A673 (cell line): ENCODE data around the gene MICALL1. TPM values are rescaled to one million over a fixed set of nuclear protein-coding genes. Genes with fewer than 3 reads are reported as not detected.

ENCODE experiments used
- BruUV-seq: library from RNA; stranded (reverse); fragments of 400-500 nt; replicated peaks from 2 replicates; lab custom pipeline; 2021; lab: Mats Ljungman, UMichigan
- CTCF ChIA-PET: fragments of 300-600 bp; sonication (Branson Sonifier 250); formaldehyde crosslinking; loops from one replicate; lab custom pipeline; 2022; ENCODE audit warnings: antibody characterized with exemption; lab: Charles Lee
- POLR2A ChIA-PET: fragments of 300-600 bp; sonication (Branson Sonifier 250); formaldehyde crosslinking; loops from one replicate; lab custom pipeline; 2022; ENCODE audit warnings: antibody characterized with exemption; ENCODE audit not compliant: low non-redundant PET; lab: Charles Lee
- DNase-seq: peaks from one replicate; pipeline ENCODE4 v3.0.0-alpha.2; 2015; ENCODE audit warnings: low spot score
- H3K27ac ChIP-seq: fragments of 200-600 bp; sonication (generic); 2 replicates; pipeline ENCODE4 v1.5.1; 2016; ENCODE audit warnings: mixed run types, low read depth, mild to moderate bottlenecking, mixed read lengths, antibody characterized with exemption, low read length; ENCODE audit not compliant: poor library complexity, severe bottlenecking
- H3K27me3 ChIP-seq: fragments of 200-600 bp; sonication (generic); replicated peaks from 2 replicates; pipeline ENCODE4 v1.6.1; 2017; ENCODE audit warnings: mixed run types, low read depth, mild to moderate bottlenecking, mixed read lengths, antibody characterized with exemption, low read length; ENCODE audit not compliant: insufficient read depth, poor library complexity
- H3K36me3 ChIP-seq: fragments of 200-600 bp; sonication (generic); 2 replicates; pipeline ENCODE4 v1.6.1; 2016; ENCODE audit warnings: mixed run types, mild to moderate bottlenecking, mixed read lengths, antibody characterized with exemption, low read length; ENCODE audit not compliant: insufficient read depth, poor library complexity, severe bottlenecking
- H3K4me1 ChIP-seq: fragments of 200-600 bp; sonication (generic); 2 replicates; pipeline ENCODE4 v1.6.1; 2017; ENCODE audit warnings: mixed run types, mild to moderate bottlenecking, mixed read lengths, antibody characterized with exemption, low read length; ENCODE audit not compliant: insufficient read depth, poor library complexity, severe bottlenecking
- H3K4me3 ChIP-seq: fragments of 200-600 bp; sonication (generic); 2 replicates; pipeline ENCODE4 v1.5.1; 2016; ENCODE audit warnings: low read depth, mixed run types, mild to moderate bottlenecking, mixed read lengths, low read length; ENCODE audit not compliant: poor library complexity, severe bottlenecking
- H3K9me3 ChIP-seq: fragments of 200-600 bp; sonication (generic); 2 replicates; pipeline ENCODE4 v1.6.1; 2016; ENCODE audit warnings: mixed run types, low read depth, mild to moderate bottlenecking, mixed read lengths, antibody characterized with exemption, low read length; ENCODE audit not compliant: poor library complexity, severe bottlenecking
- EZH2 ChIP-seq: fragments of 200-600 bp; sonication (generic); IDR thresholded peaks from 2 replicates; pipeline ENCODE4 v1.6.1; 2017; ENCODE audit warnings: borderline replicate concordance, low read depth, mild to moderate bottlenecking, mixed read lengths, antibody characterized with exemption, low read length; ENCODE audit not compliant: poor library complexity, severe bottlenecking
- intact Hi-C: fragments of 100-400 bp; cut with micrococcal nuclease; formaldehyde crosslinking; loops from one replicate; pipeline ENCODE4 v1.10.0; 2022; ENCODE audit not compliant: unreplicated experiment
- total RNA-seq: library from RNA; stranded (reverse); gene quantifications from 2 replicates; pipeline ENCODE4 v1.2.3, GENCODE V29; 2021
- TF ChIP-seq, protein P1 (sequence below): fragments of 300-800, 200-600 bp; sonication (generic); conservative IDR thresholded peaks from 2 replicates; pipeline ENCODE4 v1.5.1; 2017; ENCODE audit warnings: low read depth, mild to moderate bottlenecking, antibody characterized with exemption, low read length, moderate library complexity, mixed read lengths

Gene MICALL1
- total RNA-seq, 1 experiment from 2014 or later: 33.0 TPM

DNA sequence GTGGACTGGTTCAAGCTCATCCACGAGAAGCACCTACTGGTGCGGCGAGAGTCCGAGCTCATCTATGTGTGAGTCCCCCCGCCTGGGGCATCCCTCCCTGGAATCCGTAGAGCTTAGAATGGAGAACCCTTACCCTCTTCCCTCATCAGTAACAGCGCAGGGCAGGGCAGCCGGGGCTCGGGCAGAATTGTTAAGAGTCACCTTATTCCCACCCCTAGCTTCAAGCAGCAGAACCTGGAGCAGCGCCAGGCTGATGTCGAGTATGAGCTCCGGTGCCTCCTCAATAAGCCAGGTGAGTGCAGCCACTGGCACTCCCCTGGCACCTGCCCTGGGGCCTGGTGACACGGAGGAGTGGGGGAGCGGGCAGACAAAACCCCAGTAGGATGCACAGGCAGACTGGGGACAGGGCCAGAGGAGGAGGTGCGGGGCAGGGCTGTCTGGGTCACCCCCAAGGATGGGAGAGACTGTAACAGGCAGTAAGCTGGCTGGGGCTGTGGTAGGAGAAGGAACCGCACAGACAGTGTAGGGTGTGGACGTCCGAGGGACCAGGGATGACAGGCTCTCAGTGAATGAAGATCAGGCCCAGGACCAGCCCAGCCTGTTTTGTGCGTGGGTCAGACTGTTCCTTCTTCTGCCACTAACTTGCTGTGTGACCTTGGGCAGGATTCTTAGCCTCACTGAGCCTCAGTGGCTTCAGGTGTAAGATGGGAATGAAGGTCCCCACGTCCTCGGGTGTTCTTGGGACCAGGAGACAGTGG is 26.9 kb downstream of the MICALL1 start:
- Histone ChIP-seq H3K27ac (peak overlapping the region; percentile 36), H3K9me3 (no peaks in the 10 kb centered on the region), H3K4me1 (peaks cover 7% of the 10 kb centered on the region), H3K4me3 (no peak overlapping the region), H3K27me3 (no peaks in the 10 kb centered on the region), H3K36me3 (peaks cover 10% of the 10 kb centered on the region)
- CTCF ChIA-PET: no interaction called here
- intact Hi-C loops: no loop called here
- TF ChIP-seq EZH2: no peak
- TF ChIP-seq, protein P1, sequence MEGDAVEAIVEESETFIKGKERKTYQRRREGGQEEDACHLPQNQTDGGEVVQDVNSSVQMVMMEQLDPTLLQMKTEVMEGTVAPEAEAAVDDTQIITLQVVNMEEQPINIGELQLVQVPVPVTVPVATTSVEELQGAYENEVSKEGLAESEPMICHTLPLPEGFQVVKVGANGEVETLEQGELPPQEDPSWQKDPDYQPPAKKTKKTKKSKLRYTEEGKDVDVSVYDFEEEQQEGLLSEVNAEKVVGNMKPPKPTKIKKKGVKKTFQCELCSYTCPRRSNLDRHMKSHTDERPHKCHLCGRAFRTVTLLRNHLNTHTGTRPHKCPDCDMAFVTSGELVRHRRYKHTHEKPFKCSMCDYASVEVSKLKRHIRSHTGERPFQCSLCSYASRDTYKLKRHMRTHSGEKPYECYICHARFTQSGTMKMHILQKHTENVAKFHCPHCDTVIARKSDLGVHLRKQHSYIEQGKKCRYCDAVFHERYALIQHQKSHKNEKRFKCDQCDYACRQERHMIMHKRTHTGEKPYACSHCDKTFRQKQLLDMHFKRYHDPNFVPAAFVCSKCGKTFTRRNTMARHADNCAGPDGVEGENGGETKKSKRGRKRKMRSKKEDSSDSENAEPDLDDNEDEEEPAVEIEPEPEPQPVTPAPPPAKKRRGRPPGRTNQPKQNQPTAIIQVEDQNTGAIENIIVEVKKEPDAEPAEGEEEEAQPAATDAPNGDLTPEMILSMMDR: no peak
- no TSS peak for BruUV-seq
- no peak for DNase-seq
- POLR2A ChIA-PET: no interaction called here

DNA sequence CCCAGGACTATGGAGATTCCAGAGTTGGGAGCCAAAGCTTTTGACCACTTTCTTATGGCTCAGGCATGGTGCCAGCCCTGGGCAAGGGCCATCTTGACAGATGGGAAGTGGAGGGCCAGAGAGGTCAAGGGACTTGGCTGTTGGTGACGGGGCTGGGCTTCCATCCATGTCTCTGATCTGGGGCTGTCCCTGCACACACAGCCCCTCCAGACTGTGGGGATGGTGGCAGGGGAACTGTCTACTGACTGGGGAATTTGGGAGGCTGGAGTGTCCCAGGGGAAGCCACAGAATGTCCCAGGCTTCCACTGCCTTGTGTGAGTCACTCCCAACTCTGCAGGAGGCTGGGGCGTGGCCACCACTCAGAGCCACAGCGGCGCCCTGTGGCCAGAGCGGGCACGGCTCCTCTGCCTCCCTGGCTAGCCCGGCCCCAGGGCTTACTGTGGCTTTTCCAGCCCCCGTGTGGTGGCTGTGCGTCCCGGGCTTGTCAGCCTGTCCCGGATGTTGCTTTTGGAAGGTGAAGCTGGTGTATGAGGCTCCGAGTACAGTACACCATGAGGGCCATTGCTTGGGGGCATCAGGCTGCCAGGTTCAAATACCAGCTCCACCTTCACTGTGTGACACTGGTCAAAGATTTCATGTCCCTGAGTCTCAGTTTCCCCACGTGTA is 27.7 kb downstream of the MICALL1 start:
- ChIA-PET POLR2A (no interaction called here), CTCF (interaction anchor here (0.6 to 0.7 kb wide), 2 partner anchors 27 to 90 kb away, joined by 3 read pairs; partner anchors contain the start of gene ANKRD54)
- intact Hi-C loops: loop anchor here (1.0 kb wide), 1 partner anchor 19 kb away; the partner anchor contains the start of genes C22orf23 and POLR2F
- Histone ChIP-seq H3K27ac (peak overlapping the region; percentile 36), H3K4me3 (no peak overlapping the region), H3K9me3 (no peaks in the 10 kb centered on the region), H3K36me3 (peaks cover 10% of the 10 kb centered on the region), H3K4me1 (peaks cover 7% of the 10 kb centered on the region), H3K27me3 (no peaks in the 10 kb centered on the region)
- TF ChIP-seq EZH2: no peak
- TF ChIP-seq, protein P1: peak; percentile 99
- peak; percentile 98 for DNase-seq
- no TSS peak for BruUV-seq

DNA sequence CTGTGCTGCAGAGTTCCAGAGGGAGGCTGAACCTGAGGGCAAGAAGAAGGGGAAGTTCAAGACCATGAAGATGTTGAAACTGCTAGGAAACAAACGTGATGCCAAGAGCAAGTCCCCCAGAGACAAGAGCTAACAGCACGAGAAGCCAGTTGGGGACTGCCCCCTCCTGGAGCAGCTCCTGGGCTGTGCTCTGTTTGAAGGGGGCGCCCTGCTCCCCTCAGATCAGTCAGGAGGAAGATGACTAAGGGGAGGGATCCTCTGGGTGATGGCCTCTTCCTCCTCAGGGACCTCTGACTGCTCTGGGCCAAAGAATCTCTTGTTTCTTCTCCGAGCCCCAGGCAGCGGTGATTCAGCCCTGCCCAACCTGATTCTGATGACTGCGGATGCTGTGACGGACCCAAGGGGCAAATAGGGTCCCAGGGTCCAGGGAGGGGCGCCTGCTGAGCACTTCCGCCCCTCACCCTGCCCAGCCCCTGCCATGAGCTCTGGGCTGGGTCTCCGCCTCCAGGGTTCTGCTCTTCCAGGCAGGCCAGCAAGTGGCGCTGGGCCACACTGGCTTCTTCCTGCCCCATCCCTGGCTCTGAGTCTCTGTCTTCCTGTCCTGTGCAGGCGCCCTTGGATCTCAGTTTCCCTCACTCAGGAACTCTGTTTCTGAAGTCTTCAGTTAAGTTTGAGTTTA is 34.7 kb downstream of the MICALL1 start:
- TF ChIP-seq, protein P1: no peak
- TF ChIP-seq EZH2: no peak
- no peaks in the 10 kb centered on the region for H3K36me3 ChIP-seq
- no peaks in the 10 kb centered on the region for H3K4me1 ChIP-seq
- CTCF ChIA-PET: no interaction called here
- intact Hi-C loops: no loop called here
- no peak overlapping the region for H3K27ac ChIP-seq
- BruUV-seq: no TSS peak
- DNase-seq: no peak
- no peaks in the 10 kb centered on the region for H3K27me3 ChIP-seq
- POLR2A ChIA-PET: no interaction called here
- no peaks in the 10 kb centered on the region for H3K9me3 ChIP-seq
- no peak overlapping the region for H3K4me3 ChIP-seq
